Heart left ventricle (tissue), 16 donors: ENCODE data around the gene FRMD8. TPM values are rescaled to one million over a fixed set of nuclear protein-coding genes. Genes with fewer than 3 reads are reported as not detected.
A peak's percentile ranks its signal among the peaks of the same experiment; 100 is the strongest.

Experiments used
- ATAC-seq, 4 donors: fragments of 200-7000 bp; cut with Tn5 transposase; one replicate each; pipeline ENCODE4 v1.9.1; 2020 to 2022; ENCODE audit warnings: moderate library complexity in 4 of 4, mild to moderate bottlenecking in 3 of 4, moderate number of reproducible peaks in 1 of 4
- DNase-seq, 5 donors: peaks; one replicate each; pipeline ENCODE4 v3.0.0-alpha.2; 2020
- H3K27ac ChIP-seq, 12 donors: fragments of 200-600 bp; sonication (generic) in 4 of 12; one replicate each; pipeline versions ENCODE4 v1.5.0 to v1.8.0; 2016 to 2022; ENCODE audit warnings: mild to moderate bottlenecking in 2 of 12
- H3K27me3 ChIP-seq, 9 donors: fragments of 200-600 bp; sonication (generic) in 2 of 9; one replicate each; pipeline versions ENCODE4 v1.5.1 to v1.8.0; 2016 to 2022; ENCODE audit warnings: mild to moderate bottlenecking in 3 of 9
- H3K36me3 ChIP-seq, 9 donors: fragments of 200-600 bp; sonication (generic) in 2 of 9; one replicate each; pipeline versions ENCODE4 v1.5.0 to v1.8.0; 2018 to 2022; ENCODE audit warnings: mild to moderate bottlenecking in 2 of 9
- H3K4me1 ChIP-seq, 12 donors: fragments of 200-600 bp; sonication (generic) in 4 of 12; one replicate each; pipeline versions ENCODE4 v1.5.0 to v1.8.0; 2016 to 2022; ENCODE audit warnings: mild to moderate bottlenecking in 3 of 12
- H3K4me3 ChIP-seq, 12 donors: fragments of 200-600 bp; sonication (generic) in 4 of 12; one replicate each; pipeline versions ENCODE4 v1.5.0 to v1.8.0; 2017 to 2022; ENCODE audit warnings: mild to moderate bottlenecking in 9 of 12, moderate library complexity in 4 of 12
- H3K9me3 ChIP-seq, 12 donors: fragments of 200-600 bp; sonication (generic) in 4 of 12; one replicate each; pipeline versions ENCODE4 v1.5.0 to v1.8.0; 2016 to 2022; ENCODE audit warnings: mild to moderate bottlenecking in 1 of 12
- POLR2A ChIP-seq, 2 donors: fragments of 450-650 bp; IDR thresholded peaks; one replicate each; pipeline ENCODE4 v1.6.1; 2017; ENCODE audit warnings: antibody characterized with exemption in 2 of 2, mild to moderate bottlenecking in 2 of 2, moderate library complexity in 2 of 2
- WGBS, 4 donors: extraction: QIAGEN DNeasy Blood & Tissue Kit in 2 of 4; methylation state at CpG; one replicate each; pipeline versions ENCODE4 v1.1.5 to v1.1.7; 2013 to 2018; 5-methylcytosine and 5-hydroxymethylcytosine counted together
- intact Hi-C, 10 donors: fragments of 100-400 bp; cut with DNase I; formaldehyde crosslinking; loops; one replicate each; pipeline versions ENCODE4 v1.11.1 to v1.14.2; 2022
- polyA plus RNA-seq, 2 donors: library from polyadenylated mRNA; stranded (reverse); fragments of 200-250 nt; gene quantifications; one replicate each; pipeline ENCODE4 v1.2.3, GENCODE V29; 2013
- total RNA-seq, 9 donors: library from RNA; depleted of rRNA in 2 of 9; stranded (reverse); fragments of >200 nt in 2 of 9; fragmentation: NEBNext Ultra II Directional in 3 of 9; extraction: Animal tissue kit (Norgen Biotek cat#: 25700) in 3 of 9; gene quantifications; one replicate each; pipeline versions ENCODE4 v1.1.0 to v1.2.4, GENCODE V29; 2016 to 2023
- TF ChIP-seq, protein P1 (sequence below), 12 donors: fragments of 200-600 bp; sonication (generic) in 4 of 12; IDR thresholded peaks; one replicate each; pipeline versions ENCODE4 v1.5.0 to v1.8.0; 2018 to 2022; ENCODE audit warnings: antibody characterized with exemption in 12 of 12, mild to moderate bottlenecking in 5 of 12
- donor health status: ischemic (EF 13 %, LVEDD 7.1; RV severe dilation, severe dysfunction).
- donor health status: healthy with polysubstance abuse.
- donor health status: DM: no; HTN: yes; CAD: no.
- donor health status: DM: no; HTN: no; CAD: no.
- donor health status: ischemic (EF 25% LVEDD 6.9; RV normal size, moderate dysfunction).
- donor health status: ischemic (EF 25% LVEDD 5.7; RV mildly dilated, moderate dysfunction).
- donor health status: healthy.
- donor health status: DM: yes; HTN: yes; CAD: no.
- donor health status: ischemic (EF 35%, LVEDD 5.7; RV mildly dilated, moderate dysfunction).
- donor health status: nonischemic (EF 11% LVEDD 7.7; RV severe dilation, severe dysfunction).
- donor health status: DM: yes; HTN: yes; CAD: no.
- donor health status: PGD.
- donor health status: ischemic (EF 29% LVEDD 5.4; RV normal size, mild dysfunction).
- donor health status: nonischemic (EF 23%, LVEDD 6.1; RV moderate dilation, normal function).

The FRMD8 gene
- total and polyA plus RNA-seq, 11 donors, result 6.1 to 24.1 (median 11.3) TPM

DNA sequence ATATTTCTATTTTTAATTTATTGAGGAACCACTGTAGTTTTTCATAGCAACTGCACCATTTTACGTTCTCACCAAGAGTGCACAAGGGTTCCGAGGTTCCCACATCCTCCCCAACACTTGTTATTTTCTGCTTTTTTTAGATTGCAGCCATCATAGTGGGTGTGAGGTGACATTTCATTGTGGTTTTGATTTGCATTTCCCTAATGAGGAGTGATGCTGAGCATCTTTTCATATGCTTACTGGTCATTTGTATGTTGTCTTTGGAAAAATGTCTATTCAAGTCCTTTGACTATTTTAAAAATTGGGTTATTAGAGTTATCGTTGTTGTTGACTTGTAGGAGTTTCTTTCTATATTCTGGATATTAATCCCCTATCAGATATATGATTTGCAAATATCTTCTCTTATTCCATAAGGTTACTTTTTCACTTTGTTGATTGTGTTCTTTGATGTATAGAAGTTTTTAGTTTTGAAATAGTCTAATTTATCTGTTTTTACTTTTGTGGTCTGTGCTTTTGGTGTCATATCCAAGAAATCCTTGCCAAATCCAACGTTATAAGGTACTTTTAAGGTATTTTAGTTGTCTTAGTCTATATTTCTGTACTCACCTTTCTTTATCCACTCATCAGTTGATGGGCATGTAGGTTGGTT, 45.1 kb downstream of the FRMD8 start:
- peaks cover 0 to 98% (median 88%) of the 10 kb centered on the region in 12 donors for H3K4me1 ChIP-seq
- DNase-seq, result peak in 1 of 5 donors; percentile 13
- peak overlapping the region in 9 of 12 donors; percentile 2 to 100 (median 99) for H3K27ac ChIP-seq
- WGBS, 4 donors, result 10 to 23% (median 18%) methylated on average over 4 of the region's 4 CpGs
- peak overlapping the region in 9 of 12 donors; percentile 75 to 96 (median 91) for H3K4me3 ChIP-seq
- peaks cover 2 to 94% (median 81%) of the 10 kb centered on the region in 9 donors for H3K36me3 ChIP-seq
- H3K9me3 ChIP-seq, result no peaks in the 10 kb centered on the region
- no peak for ATAC-seq
- intact Hi-C loops, result no loop called here
- no peaks in the 10 kb centered on the region for H3K27me3 ChIP-seq
- TF ChIP-seq, protein P1, sequence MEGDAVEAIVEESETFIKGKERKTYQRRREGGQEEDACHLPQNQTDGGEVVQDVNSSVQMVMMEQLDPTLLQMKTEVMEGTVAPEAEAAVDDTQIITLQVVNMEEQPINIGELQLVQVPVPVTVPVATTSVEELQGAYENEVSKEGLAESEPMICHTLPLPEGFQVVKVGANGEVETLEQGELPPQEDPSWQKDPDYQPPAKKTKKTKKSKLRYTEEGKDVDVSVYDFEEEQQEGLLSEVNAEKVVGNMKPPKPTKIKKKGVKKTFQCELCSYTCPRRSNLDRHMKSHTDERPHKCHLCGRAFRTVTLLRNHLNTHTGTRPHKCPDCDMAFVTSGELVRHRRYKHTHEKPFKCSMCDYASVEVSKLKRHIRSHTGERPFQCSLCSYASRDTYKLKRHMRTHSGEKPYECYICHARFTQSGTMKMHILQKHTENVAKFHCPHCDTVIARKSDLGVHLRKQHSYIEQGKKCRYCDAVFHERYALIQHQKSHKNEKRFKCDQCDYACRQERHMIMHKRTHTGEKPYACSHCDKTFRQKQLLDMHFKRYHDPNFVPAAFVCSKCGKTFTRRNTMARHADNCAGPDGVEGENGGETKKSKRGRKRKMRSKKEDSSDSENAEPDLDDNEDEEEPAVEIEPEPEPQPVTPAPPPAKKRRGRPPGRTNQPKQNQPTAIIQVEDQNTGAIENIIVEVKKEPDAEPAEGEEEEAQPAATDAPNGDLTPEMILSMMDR (IDR thresholded peaks at IDR 0.05), result no peak
- TF ChIP-seq POLR2A (IDR thresholded peaks at IDR 0.05), result peak in 1 of 2 donors; percentile 41

DNA sequence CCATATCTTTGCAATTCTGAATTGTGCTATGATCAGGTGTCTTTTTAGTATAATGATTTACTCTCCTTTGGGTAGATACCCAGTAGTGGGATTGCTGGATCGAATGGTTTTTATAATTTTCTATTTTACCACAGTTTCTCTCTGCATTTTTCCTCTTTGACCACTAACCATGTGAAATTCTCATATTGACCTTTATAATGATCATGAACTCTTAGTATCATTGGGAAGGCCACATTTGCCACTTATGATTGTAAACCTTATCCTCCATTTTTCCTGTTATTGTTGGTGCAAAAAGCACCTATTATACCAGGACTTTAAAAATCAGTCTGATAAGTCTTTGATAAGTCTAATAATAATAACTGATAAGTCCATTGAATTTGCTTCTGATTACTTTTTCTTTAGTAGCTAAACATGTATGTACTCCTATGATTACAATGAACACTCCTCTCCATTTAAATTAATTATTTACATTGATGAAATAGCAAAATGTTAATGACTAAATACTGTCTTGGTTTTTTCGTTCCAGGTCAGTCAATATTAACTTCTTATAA, 45.7 kb downstream of the FRMD8 start:
- Histone ChIP-seq H3K27ac (peak overlapping the region in 6 of 12 donors; percentile 30 to 100 (median 99)), H3K9me3 (no peaks in the 10 kb centered on the region), H3K27me3 (no peaks in the 10 kb centered on the region), H3K36me3 (peaks cover 2 to 94% (median 79%) of the 10 kb centered on the region in 9 donors), H3K4me1 (peaks cover 0 to 98% (median 88%) of the 10 kb centered on the region in 12 donors), H3K4me3 (peak overlapping the region in 9 of 12 donors; percentile 75 to 96 (median 91))
- TF ChIP-seq, protein P1 (IDR thresholded peaks at IDR 0.05), result no peak
- TF ChIP-seq POLR2A (IDR thresholded peaks at IDR 0.05), result no peak
- ATAC-seq, result no peak
- intact Hi-C loops, result no loop called here
- no peak for DNase-seq
- 32 to 46% (median 41%) methylated on average over 2 of the region's 2 CpGs for WGBS, 4 donors

DNA sequence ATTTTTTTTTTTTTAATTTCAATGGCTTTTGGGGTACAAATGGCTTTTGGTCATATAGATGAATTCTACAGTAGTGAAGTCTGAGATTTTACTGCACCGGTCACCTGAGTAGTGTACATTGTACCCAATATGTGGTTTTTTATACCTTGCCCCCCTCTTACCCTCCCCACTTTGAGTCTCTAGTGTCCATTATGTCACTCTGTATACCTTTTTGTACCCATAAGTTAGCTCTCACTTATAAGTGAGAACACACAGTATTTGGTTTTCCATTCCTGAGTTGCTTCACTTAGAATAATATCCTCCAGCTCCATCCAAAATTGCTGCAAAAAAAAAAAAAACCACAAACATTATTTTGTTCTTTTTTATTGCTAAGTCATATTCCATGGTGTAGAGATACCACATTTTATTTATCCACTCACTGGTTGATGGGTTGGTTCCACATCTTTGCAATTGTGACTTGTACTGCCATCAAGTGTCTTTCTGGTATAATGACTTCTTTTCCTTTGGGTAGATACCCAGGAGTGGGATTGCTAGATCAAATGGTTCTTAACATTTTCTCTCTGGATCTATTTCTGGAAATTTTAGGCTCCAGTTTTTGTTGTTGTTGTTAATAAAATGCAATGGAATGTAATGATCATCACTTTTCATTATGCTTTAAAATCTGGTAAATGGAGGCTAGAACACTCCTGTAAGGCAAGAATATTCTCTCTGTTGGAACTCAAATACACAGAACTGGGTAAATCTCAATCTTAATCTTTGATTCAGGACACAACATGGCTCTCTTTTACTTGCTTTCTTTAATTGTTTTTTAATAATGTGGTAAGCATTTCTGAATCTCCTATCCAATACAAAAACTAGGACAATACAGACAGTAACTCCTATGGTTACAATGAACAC, 46.5 kb downstream of the FRMD8 start:
- ATAC-seq (no peak), DNase-seq (no peak)
- 55 to 67% (median 63%) methylated on average over 1 of the region's 1 CpG for WGBS, 4 donors
- Histone ChIP-seq H3K4me3 (peak overlapping the region in 8 of 12 donors; percentile 18 to 96 (median 82)), H3K27me3 (no peaks in the 10 kb centered on the region), H3K36me3 (peaks cover 2 to 94% (median 79%) of the 10 kb centered on the region in 9 donors), H3K4me1 (peaks cover 0 to 98% (median 89%) of the 10 kb centered on the region in 12 donors), H3K27ac (peak overlapping the region in 6 of 12 donors; percentile 6 to 99 (median 58)), H3K9me3 (no peaks in the 10 kb centered on the region)
- peak in 1 of 2 donors; percentile 30 for TF ChIP-seq POLR2A (IDR thresholded peaks at IDR 0.05)
- TF ChIP-seq, protein P1 (IDR thresholded peaks at IDR 0.05), result peak in 9 of 12 donors; percentile 8 to 38 (median 18)
- intact Hi-C loops, result no loop called here
